IMR-90 (cell line): ENCODE measurements around the gene DPAGT1. TPM values are rescaled to one million over a fixed set of nuclear protein-coding genes. Genes with fewer than 3 reads are reported as not detected.

Experiments used
- ATAC-seq: fragments of 200-7000 bp; cut with Tn5 transposase; 2 replicates; pipeline ENCODE4 v1.9.1; 2020; ENCODE audit warnings: low read depth, mild to moderate bottlenecking, moderate library complexity
- BruUV-seq: library from RNA; stranded (reverse); fragments of 400-500 nt; replicated peaks from 2 replicates; lab custom pipeline; 2021; lab: Mats Ljungman, UMichigan
- CTCF ChIA-PET: fragments of 300-600 bp; formaldehyde crosslinking; extraction: SDS; loops from one replicate; lab custom pipeline; 2021; ENCODE audit warnings: antibody characterized with exemption; lab: Yijun Ruan, JAX
- POLR2A ChIA-PET: fragments of 300-600 bp; sonication (Branson Sonifier 250); formaldehyde crosslinking; loops from one replicate; lab custom pipeline; 2022; ENCODE audit warnings: antibody characterized with exemption; ENCODE audit not compliant: unreplicated experiment; lab: Charles Lee
- DNase-seq: peaks from one replicate; pipeline ENCODE4 v3.0.0; 2013
- H2AFZ ChIP-seq: replicated peaks from 2 replicates; pipeline ENCODE3; 2013; ENCODE audit warnings: low read length, mild to moderate bottlenecking; ENCODE audit not compliant: poor library complexity
- H2AK5ac ChIP-seq: 2 replicates; pipeline ENCODE4 v1.6.1; 2013; ENCODE audit warnings: low read depth, low read length, inconsistent platforms
- H2AK9ac ChIP-seq: replicated peaks from 2 replicates; pipeline ENCODE3; 2013; ENCODE audit warnings: mild to moderate bottlenecking, low read depth, low read length, moderate library complexity; ENCODE audit not compliant: poor library complexity
- H2BK120ac ChIP-seq: 2 replicates; pipeline ENCODE4 v1.6.1; 2013; ENCODE audit warnings: low read depth, low read length, inconsistent platforms
- H2BK15ac ChIP-seq: 3 replicates; pipeline ENCODE4 v1.6.1; 2013; ENCODE audit warnings: low read depth, low read length, inconsistent platforms
- H2BK20ac ChIP-seq: 2 replicates; pipeline ENCODE4 v1.6.1; 2013; ENCODE audit warnings: low read depth, mild to moderate bottlenecking, inconsistent platforms, low read length, moderate library complexity
- H2BK5ac ChIP-seq: 2 replicates; pipeline ENCODE4 v1.6.1; 2013; ENCODE audit warnings: mild to moderate bottlenecking, low read depth, low read length, inconsistent platforms; ENCODE audit not compliant: poor library complexity, severe bottlenecking
- H3K14ac ChIP-seq: replicated peaks from 2 replicates; pipeline ENCODE4 v1.6.1; 2013; ENCODE audit warnings: low read depth, low read length, inconsistent platforms
- H3K18ac ChIP-seq: 2 replicates; pipeline ENCODE4 v1.6.1; 2013; ENCODE audit warnings: low read depth, low read length, control low read depth
- H3K23ac ChIP-seq: 2 replicates; pipeline ENCODE4 v1.6.1; 2013; ENCODE audit warnings: low read depth, low read length, inconsistent platforms
- H3K27ac ChIP-seq: 2 replicates; pipeline ENCODE4 v1.5.1; 2013; ENCODE audit warnings: mild to moderate bottlenecking, control low read depth, low read length; ENCODE audit not compliant: insufficient read depth
- H3K27me3 ChIP-seq: 2 replicates; pipeline ENCODE4 v1.6.1; 2013; ENCODE audit warnings: low read length; ENCODE audit not compliant: control insufficient read depth, insufficient read depth
- H3K36me3 ChIP-seq: 2 replicates; pipeline ENCODE4 v1.6.1; 2013; ENCODE audit warnings: low read length, mixed read lengths; ENCODE audit not compliant: control insufficient read depth, insufficient read depth
- H3K4ac ChIP-seq: 2 replicates; pipeline ENCODE4 v1.6.1; 2013; ENCODE audit warnings: low read depth, low read length, inconsistent platforms
- H3K4me1 ChIP-seq: 2 replicates; pipeline ENCODE4 v1.6.1; 2013; ENCODE audit warnings: low read length, mixed read lengths; ENCODE audit not compliant: control insufficient read depth, insufficient read depth
- H3K4me2 ChIP-seq: 2 replicates; pipeline ENCODE4 v1.6.1; 2013; ENCODE audit warnings: low read depth, mild to moderate bottlenecking, control low read depth, low read length, moderate library complexity
- H3K4me3 ChIP-seq: 2 replicates; pipeline ENCODE4 v1.5.1; 2013; ENCODE audit warnings: low read depth, mild to moderate bottlenecking, control low read depth, low read length, moderate library complexity; ENCODE audit not compliant: insufficient read depth
- H3K56ac ChIP-seq: 2 replicates; pipeline ENCODE4 v1.6.1; 2013; ENCODE audit warnings: low read length, inconsistent platforms; ENCODE audit not compliant: insufficient read depth; ENCODE audit errors: extremely low read depth
- H3K79me1 ChIP-seq, 2 experiments: 2 replicates each; pipeline ENCODE4 v1.6.1; 2013; ENCODE audit warnings: low read length in 2 of 2, inconsistent platforms in 1 of 2, low read depth in 1 of 2
- H3K9ac ChIP-seq: 2 replicates; pipeline ENCODE4 v1.6.1; 2013; ENCODE audit warnings: low read depth, low read length, control low read depth
- H3K9me1 ChIP-seq: 2 replicates; pipeline ENCODE4 v1.6.1; 2013; ENCODE audit warnings: low read length, inconsistent platforms; ENCODE audit not compliant: insufficient read depth
- H3K9me3 ChIP-seq: 2 replicates; pipeline ENCODE4 v1.6.1; 2013; ENCODE audit warnings: low read length; ENCODE audit not compliant: control insufficient read depth, insufficient read depth
- H4K20me1 ChIP-seq: 2 replicates; pipeline ENCODE4 v1.6.1; 2013; ENCODE audit warnings: low read length, inconsistent platforms; ENCODE audit not compliant: insufficient read depth
- H4K5ac ChIP-seq: 2 replicates; pipeline ENCODE4 v1.6.1; 2013; ENCODE audit warnings: mild to moderate bottlenecking, low read depth, low read length, control low read depth
- H4K8ac ChIP-seq, 2 experiments: 2 replicates each; pipeline ENCODE4 v1.6.1; 2013; ENCODE audit warnings: low read depth in 2 of 2, low read length in 2 of 2, control low read depth in 1 of 2, inconsistent platforms in 1 of 2
- H4K91ac ChIP-seq: 2 replicates; pipeline ENCODE4 v1.6.1; 2013; ENCODE audit warnings: low read depth, low read length, inconsistent platforms; ENCODE audit not compliant: insufficient read depth
- BHLHE40 ChIP-seq: fragments of 150-350 bp; IDR thresholded peaks from 2 replicates; pipeline ENCODE4 v1.6.1; 2016; ENCODE audit warnings: mild to moderate bottlenecking, low read depth, low read length
- FOS ChIP-seq: fragments of 150-350 bp; IDR thresholded peaks from 2 replicates; pipeline ENCODE4 v1.6.1; 2016; ENCODE audit warnings: low read depth, low read length
- MAFK ChIP-seq: IDR thresholded peaks from 2 replicates; pipeline ENCODE4 v1.6.1; 2012; ENCODE audit warnings: low read depth, low read length, improper control_type of control experiment
- MAZ ChIP-seq: IDR thresholded peaks from 2 replicates; pipeline ENCODE4 v1.6.1; 2012; ENCODE audit warnings: low read depth, mild to moderate bottlenecking, low read length, improper control_type of control experiment, moderate library complexity, borderline replicate concordance
- NFE2L2 ChIP-seq: fragments of 150-350 bp; IDR thresholded peaks from 2 replicates; pipeline ENCODE4 v1.6.1; 2016; ENCODE audit warnings: low read depth, mild to moderate bottlenecking, low read length
- RCOR1 ChIP-seq: IDR thresholded peaks from 2 replicates; pipeline ENCODE4 v1.6.1; 2012; ENCODE audit warnings: mild to moderate bottlenecking, low read length, improper control_type of control experiment; ENCODE audit not compliant: insufficient replicate concordance
- WGBS, 2 experiments: methylation state at CpG; one replicate each; pipeline versions ENCODE4 v1.1.5 to v1.1.7; 2013; ENCODE audit warnings: missing lambda C conversion rate in 2 of 2; ENCODE audit not compliant: insufficient read length in 1 of 2; ENCODE audit errors: extremely low coverage in 2 of 2; 5-methylcytosine and 5-hydroxymethylcytosine counted together
- dilution Hi-C: fragments of 300-500 bp; cut with HindIII; formaldehyde crosslinking; loops from one replicate; pipeline ENCODE4 v1.14.3; 2018; ENCODE audit warnings: low sequenced_read_pairs; ENCODE audit not compliant: unreplicated experiment
- in situ Hi-C: fragments of 300-500 bp; cut with MboI; formaldehyde crosslinking; loops from 3 replicates; pipeline ENCODE4 v1.14.3; 2019; ENCODE audit warnings: low sequenced_read_pairs, inconsistent platforms, mixed read lengths
- intact Hi-C: fragments of 100-400 bp; cut with micrococcal nuclease; formaldehyde crosslinking; loops from 2 replicates; pipeline ENCODE4 v1.10.0; 2022
- polyA plus RNA-seq, 3 experiments: library from polyadenylated mRNA; depleted of rRNA; stranded (reverse); fragments of >200 nt; gene quantifications; 2 replicates each; pipeline ENCODE4 v1.2.3, GENCODE V29; 2012; ENCODE audit warnings: low replicate concordance in 1 of 3
- total RNA-seq: library from RNA; depleted of rRNA; stranded (reverse); fragments of >200 nt; gene quantifications from 2 replicates; pipeline ENCODE4 v1.2.3, GENCODE V29; 2012
- TF ChIP-seq, protein P1 (sequence below): fragments of 150-350 bp; IDR thresholded peaks from 2 replicates; pipeline ENCODE4 v1.6.1; 2016; ENCODE audit warnings: low read depth, mild to moderate bottlenecking, low read length, moderate library complexity, borderline replicate concordance

The DPAGT1 gene
- total and polyA plus RNA-seq, 2 of the 4 experiments (the other 2 are of a cell fraction), result 15.2 to 53.4 TPM

DNA sequence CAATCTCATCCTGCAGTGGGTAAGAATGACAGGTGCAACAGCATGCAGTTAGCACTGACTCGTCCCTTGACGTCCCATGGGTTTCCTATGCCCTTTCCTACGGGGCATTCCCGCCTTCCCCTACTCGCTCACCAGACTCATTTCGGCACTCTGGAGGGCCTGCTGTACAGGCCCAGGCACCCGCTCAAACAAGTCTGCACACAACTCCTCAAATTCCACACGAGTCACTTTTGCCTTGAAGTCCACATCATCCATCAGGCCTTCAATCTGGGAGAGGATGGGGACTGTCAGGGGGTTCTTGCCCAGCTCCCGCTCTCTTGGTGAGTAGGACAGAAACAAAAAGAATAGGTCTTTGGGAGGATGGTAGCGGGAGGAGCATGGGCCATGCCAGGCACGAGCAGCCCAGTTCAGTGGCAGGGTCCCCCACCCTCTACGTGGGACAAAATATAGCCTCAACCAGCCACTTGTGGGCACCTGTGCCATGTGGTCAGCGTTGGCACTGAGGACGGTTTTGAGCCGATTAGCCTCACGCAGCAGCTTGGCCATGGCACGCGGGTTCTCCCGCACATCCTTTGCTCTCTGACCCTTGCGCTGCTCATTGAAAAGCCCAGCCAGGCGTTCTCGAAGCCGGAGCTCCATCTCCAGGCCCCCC, 49.4 kb downstream of the DPAGT1 start:
- dilution Hi-C loops, result no loop called here
- BruUV-seq, result no TSS peak

More for the DNA sequence above, 49.4 kb downstream of the DPAGT1 start:
- H3K9me1 ChIP-seq, result peaks cover 9% of the 10 kb centered on the region
- H2BK15ac ChIP-seq, result no peak overlapping the region
- H2BK5ac ChIP-seq, result no peak overlapping the region
- no peaks in the 10 kb centered on the region for H3K9me3 ChIP-seq
- no peak overlapping the region for H3K23ac ChIP-seq
- no peak overlapping the region for H4K5ac ChIP-seq
- H4K8ac ChIP-seq, result no peak overlapping the region
- H3K4me2 ChIP-seq, result no peak overlapping the region
- H3K18ac ChIP-seq, result no peak overlapping the region
- H3K4me1 ChIP-seq, result peaks cover 2% of the 10 kb centered on the region; the same call in 1 of the 2 replicates
- in situ Hi-C loops (no loop called here), intact Hi-C loops (no loop called here)
- no peaks in the 10 kb centered on the region for H3K27me3 ChIP-seq
- DNase-seq, result no peak
- H2BK20ac ChIP-seq, result no peak overlapping the region
- H4K91ac ChIP-seq, result no peak overlapping the region
- H3K36me3 ChIP-seq, result peaks cover 71% of the 10 kb centered on the region
- no peak for ATAC-seq
- H3K56ac ChIP-seq, result no peak overlapping the region
- no peak overlapping the region for H3K4me3 ChIP-seq
- H3K14ac ChIP-seq, result no peak overlapping the region
- 100% methylated on average over 5 of the region's 23 CpGs; no CpG with 5 or more reads in 1 of the 2 experiments for WGBS, 2 experiments
- no peak overlapping the region for H2BK120ac ChIP-seq
- POLR2A ChIA-PET, result no interaction called here
- peaks cover 13 to 42% of the 10 kb centered on the region in 2 experiments for H3K79me1 ChIP-seq
- no peak overlapping the region for H2AK9ac ChIP-seq
- no peak overlapping the region for H3K27ac ChIP-seq
- H3K9ac ChIP-seq, result no peak overlapping the region
- 0 out of 2 replicates have a peak, but pooled peaks cover 5% of the 10 kb centered on the region for H4K20me1 ChIP-seq
- no peak overlapping the region for H2AFZ ChIP-seq
- H3K4ac ChIP-seq, result no peak overlapping the region
- TF ChIP-seq, protein P1, sequence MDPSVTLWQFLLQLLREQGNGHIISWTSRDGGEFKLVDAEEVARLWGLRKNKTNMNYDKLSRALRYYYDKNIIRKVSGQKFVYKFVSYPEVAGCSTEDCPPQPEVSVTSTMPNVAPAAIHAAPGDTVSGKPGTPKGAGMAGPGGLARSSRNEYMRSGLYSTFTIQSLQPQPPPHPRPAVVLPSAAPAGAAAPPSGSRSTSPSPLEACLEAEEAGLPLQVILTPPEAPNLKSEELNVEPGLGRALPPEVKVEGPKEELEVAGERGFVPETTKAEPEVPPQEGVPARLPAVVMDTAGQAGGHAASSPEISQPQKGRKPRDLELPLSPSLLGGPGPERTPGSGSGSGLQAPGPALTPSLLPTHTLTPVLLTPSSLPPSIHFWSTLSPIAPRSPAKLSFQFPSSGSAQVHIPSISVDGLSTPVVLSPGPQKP, result no peak
- TF ChIP-seq RCOR1 (no peak), MAFK (no peak), NFE2L2 (no peak), BHLHE40 (no peak), MAZ (no peak), FOS (no peak)
- no peak overlapping the region for H2AK5ac ChIP-seq
- CTCF ChIA-PET, result no interaction called here
